HEK293T (cell line): ENCODE results near the gene GRIK4.

Experiments
- ARNT ChIP-seq: fragments of 450-650 bp; IDR thresholded peaks from 2 replicates; pipeline ENCODE4 v1.6.1; 2017; ENCODE audit warnings: mild to moderate bottlenecking
- BHLHE40 ChIP-seq: fragments of 450-650 bp; IDR thresholded peaks from 2 replicates; pipeline ENCODE4 v1.6.1; 2016; ENCODE audit warnings: mild to moderate bottlenecking, moderate library complexity, borderline replicate concordance
- CTBP1 ChIP-seq: fragments of 450-650 bp; IDR thresholded peaks from 2 replicates; pipeline ENCODE4 v1.6.1; 2016; ENCODE audit warnings: borderline replicate concordance
- FOXA1 ChIP-seq: fragments of 450-650 bp; IDR thresholded peaks from 2 replicates; pipeline ENCODE4 v1.6.1; 2016; ENCODE audit warnings: mild to moderate bottlenecking
- FOXK2 ChIP-seq: fragments of 450-650 bp; IDR thresholded peaks from 2 replicates; pipeline ENCODE4 v1.6.1; 2016; ENCODE audit warnings: mild to moderate bottlenecking
- FOXM1 ChIP-seq: fragments of 450-650 bp; IDR thresholded peaks from 2 replicates; pipeline ENCODE4 v1.6.1; 2017; ENCODE audit warnings: mild to moderate bottlenecking, borderline replicate concordance
- HDGF ChIP-seq: fragments of 450-650 bp; IDR thresholded peaks from 2 replicates; pipeline ENCODE4 v1.6.1; 2017; ENCODE audit warnings: antibody characterized with exemption, borderline replicate concordance
- LEF1 ChIP-seq: fragments of 450-650 bp; IDR thresholded peaks from 2 replicates; pipeline ENCODE4 v1.6.1; 2017; ENCODE audit warnings: mild to moderate bottlenecking, borderline replicate concordance
- NFRKB ChIP-seq: fragments of 450-650 bp; IDR thresholded peaks from 2 replicates; pipeline ENCODE4 v1.6.1; 2016; ENCODE audit warnings: mild to moderate bottlenecking, moderate library complexity
- PKNOX1 ChIP-seq: fragments of 450-650 bp; IDR thresholded peaks from 2 replicates; pipeline ENCODE4 v1.6.1; 2016
- SP1 ChIP-seq: fragments of 450-650 bp; IDR thresholded peaks from 2 replicates; pipeline ENCODE4 v1.6.1; 2017
- SUZ12 ChIP-seq: fragments of 450-650 bp; IDR thresholded peaks from 2 replicates; pipeline ENCODE4 v1.6.1; 2016; ENCODE audit warnings: mild to moderate bottlenecking
- TARDBP ChIP-seq: fragments of 450-650 bp; IDR thresholded peaks from 2 replicates; pipeline ENCODE4 v1.6.1; 2016
- ZNF384 ChIP-seq: fragments of 450-650 bp; IDR thresholded peaks from 2 replicates; pipeline ENCODE4 v1.6.1; 2016

GRCh38 chr11:120594746-120595145, 83.2 kb downstream of the GRIK4 start:
- TF ChIP-seq FOXA1 (no peak), HDGF (no peak), FOXK2 (no peak), BHLHE40 (no peak), TARDBP (no peak), CTBP1 (no peak), SUZ12 (no peak), SP1 (no peak), FOXM1 (no peak), NFRKB (no peak), LEF1 (no peak), ARNT (no peak), PKNOX1 (no peak), ZNF384 (no peak)
